WTC11 (cell line): ENCODE measurements around the gene RFTN2.

Experiments used
- CREM ChIP-seq: sonication (generic); formaldehyde crosslinking; IDR thresholded peaks from 2 replicates; pipeline ENCODE4 v1.8.1; 2022; ENCODE audit warnings: mild to moderate bottlenecking, missing genetic modification reagents, moderate library complexity
- JUN ChIP-seq: sonication (generic); formaldehyde crosslinking; IDR thresholded peaks from 2 replicates; pipeline ENCODE4 v1.8.0; 2023; ENCODE audit warnings: mild to moderate bottlenecking, missing genetic modification reagents
- NFYB ChIP-seq: sonication (generic); formaldehyde crosslinking; conservative IDR thresholded peaks from 2 replicates; pipeline ENCODE4 v1.8.0; 2022; ENCODE audit warnings: low read depth, missing genetic modification reagents
- NR3C1 ChIP-seq: sonication (generic); formaldehyde crosslinking; conservative IDR thresholded peaks from 2 replicates; pipeline ENCODE4 v1.8.1; 2023; ENCODE audit warnings: low read depth, mild to moderate bottlenecking, missing genetic modification reagents
- SMAD3 ChIP-seq: sonication (generic); formaldehyde crosslinking; IDR thresholded peaks from 2 replicates; pipeline ENCODE4 v1.8.0; 2022; ENCODE audit warnings: missing genetic modification reagents, mild to moderate bottlenecking, borderline replicate concordance
- SP1 ChIP-seq: sonication (generic); formaldehyde crosslinking; conservative IDR thresholded peaks from 2 replicates; pipeline ENCODE4 v1.8.1; 2022; ENCODE audit warnings: missing genetic modification reagents
- USF1 ChIP-seq: sonication (generic); formaldehyde crosslinking; IDR thresholded peaks from 2 replicates; pipeline ENCODE4 v1.8.0; 2022; ENCODE audit warnings: mild to moderate bottlenecking, missing genetic modification reagents
- TF ChIP-seq, protein P1 (sequence below): fragments of 200-600 bp; IDR thresholded peaks from 2 replicates; pipeline ENCODE4 v1.8.0; 2022; ENCODE audit warnings: antibody characterized with exemption
- TF ChIP-seq, protein P2 (sequence below): sonication (generic); formaldehyde crosslinking; IDR thresholded peaks from 2 replicates; pipeline ENCODE4 v1.8.0; 2022; ENCODE audit warnings: mild to moderate bottlenecking, missing genetic modification reagents
- TF ChIP-seq, protein P3 (sequence below): sonication (generic); formaldehyde crosslinking; conservative IDR thresholded peaks from 2 replicates; pipeline ENCODE4 v1.8.1; 2022; ENCODE audit warnings: mild to moderate bottlenecking, missing genetic modification reagents
- TF ChIP-seq, protein P4 (sequence below): sonication (generic); formaldehyde crosslinking; IDR thresholded peaks from 2 replicates; pipeline ENCODE4 v1.8.1; 2023; ENCODE audit warnings: mild to moderate bottlenecking, missing genetic modification reagents, moderate library complexity
- TF ChIP-seq, protein P5 (sequence below): sonication (generic); formaldehyde crosslinking; IDR thresholded peaks from 2 replicates; pipeline ENCODE4 v1.8.1; 2022; ENCODE audit warnings: low read depth, mild to moderate bottlenecking, moderate library complexity, missing genetic modification reagents, borderline replicate concordance
- TF ChIP-seq, protein P6 (sequence below): sonication (generic); formaldehyde crosslinking; IDR thresholded peaks from 2 replicates; pipeline ENCODE4 v1.8.1; 2022; ENCODE audit warnings: missing genetic modification reagents, borderline replicate concordance

DNA sequence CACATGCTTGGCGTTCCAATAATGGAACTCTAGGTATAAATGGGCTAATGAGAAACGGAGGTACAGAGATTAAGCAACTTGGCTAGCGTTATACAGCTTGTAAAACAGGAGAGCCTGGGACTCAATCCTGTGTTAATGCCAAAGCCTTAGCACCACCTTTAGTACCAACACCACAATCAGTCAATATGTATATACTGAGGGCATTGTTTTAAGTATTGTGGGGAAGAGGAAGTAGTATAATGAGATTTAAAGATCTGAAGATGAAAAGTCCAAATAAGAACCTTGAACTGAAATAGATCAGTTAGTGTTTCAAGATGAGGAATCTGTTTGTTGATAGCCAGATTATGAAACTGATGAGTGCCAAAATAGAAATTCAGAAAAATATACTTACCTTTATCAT lies 37.9 kb upstream of the RFTN2 start:
- TF ChIP-seq NFYB (CRISPR knock-in tag) (no peak), USF1 (no peak), SP1 (no peak), CREM (no peak), JUN (CRISPR knock-in tag) (no peak), SMAD3 (CRISPR knock-in tag) (no peak), NR3C1 (CRISPR knock-in tag) (no peak)
- TF ChIP-seq, protein P1, sequence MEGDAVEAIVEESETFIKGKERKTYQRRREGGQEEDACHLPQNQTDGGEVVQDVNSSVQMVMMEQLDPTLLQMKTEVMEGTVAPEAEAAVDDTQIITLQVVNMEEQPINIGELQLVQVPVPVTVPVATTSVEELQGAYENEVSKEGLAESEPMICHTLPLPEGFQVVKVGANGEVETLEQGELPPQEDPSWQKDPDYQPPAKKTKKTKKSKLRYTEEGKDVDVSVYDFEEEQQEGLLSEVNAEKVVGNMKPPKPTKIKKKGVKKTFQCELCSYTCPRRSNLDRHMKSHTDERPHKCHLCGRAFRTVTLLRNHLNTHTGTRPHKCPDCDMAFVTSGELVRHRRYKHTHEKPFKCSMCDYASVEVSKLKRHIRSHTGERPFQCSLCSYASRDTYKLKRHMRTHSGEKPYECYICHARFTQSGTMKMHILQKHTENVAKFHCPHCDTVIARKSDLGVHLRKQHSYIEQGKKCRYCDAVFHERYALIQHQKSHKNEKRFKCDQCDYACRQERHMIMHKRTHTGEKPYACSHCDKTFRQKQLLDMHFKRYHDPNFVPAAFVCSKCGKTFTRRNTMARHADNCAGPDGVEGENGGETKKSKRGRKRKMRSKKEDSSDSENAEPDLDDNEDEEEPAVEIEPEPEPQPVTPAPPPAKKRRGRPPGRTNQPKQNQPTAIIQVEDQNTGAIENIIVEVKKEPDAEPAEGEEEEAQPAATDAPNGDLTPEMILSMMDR, result no peak
- TF ChIP-seq, protein P2, sequence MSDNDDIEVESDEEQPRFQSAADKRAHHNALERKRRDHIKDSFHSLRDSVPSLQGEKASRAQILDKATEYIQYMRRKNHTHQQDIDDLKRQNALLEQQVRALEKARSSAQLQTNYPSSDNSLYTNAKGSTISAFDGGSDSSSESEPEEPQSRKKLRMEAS (CRISPR knock-in tag), result no peak
- TF ChIP-seq, protein P3, sequence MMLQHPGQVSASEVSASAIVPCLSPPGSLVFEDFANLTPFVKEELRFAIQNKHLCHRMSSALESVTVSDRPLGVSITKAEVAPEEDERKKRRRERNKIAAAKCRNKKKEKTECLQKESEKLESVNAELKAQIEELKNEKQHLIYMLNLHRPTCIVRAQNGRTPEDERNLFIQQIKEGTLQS (CRISPR knock-in tag), result no peak
- TF ChIP-seq, protein P4, sequence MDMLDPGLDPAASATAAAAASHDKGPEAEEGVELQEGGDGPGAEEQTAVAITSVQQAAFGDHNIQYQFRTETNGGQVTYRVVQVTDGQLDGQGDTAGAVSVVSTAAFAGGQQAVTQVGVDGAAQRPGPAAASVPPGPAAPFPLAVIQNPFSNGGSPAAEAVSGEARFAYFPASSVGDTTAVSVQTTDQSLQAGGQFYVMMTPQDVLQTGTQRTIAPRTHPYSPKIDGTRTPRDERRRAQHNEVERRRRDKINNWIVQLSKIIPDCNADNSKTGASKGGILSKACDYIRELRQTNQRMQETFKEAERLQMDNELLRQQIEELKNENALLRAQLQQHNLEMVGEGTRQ (CRISPR knock-in tag), result no peak
- TF ChIP-seq, protein P5, sequence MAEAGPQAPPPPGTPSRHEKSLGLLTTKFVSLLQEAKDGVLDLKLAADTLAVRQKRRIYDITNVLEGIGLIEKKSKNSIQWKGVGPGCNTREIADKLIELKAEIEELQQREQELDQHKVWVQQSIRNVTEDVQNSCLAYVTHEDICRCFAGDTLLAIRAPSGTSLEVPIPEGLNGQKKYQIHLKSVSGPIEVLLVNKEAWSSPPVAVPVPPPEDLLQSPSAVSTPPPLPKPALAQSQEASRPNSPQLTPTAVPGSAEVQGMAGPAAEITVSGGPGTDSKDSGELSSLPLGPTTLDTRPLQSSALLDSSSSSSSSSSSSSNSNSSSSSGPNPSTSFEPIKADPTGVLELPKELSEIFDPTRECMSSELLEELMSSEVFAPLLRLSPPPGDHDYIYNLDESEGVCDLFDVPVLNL (CRISPR knock-in tag), result no peak
- TF ChIP-seq, protein P6, sequence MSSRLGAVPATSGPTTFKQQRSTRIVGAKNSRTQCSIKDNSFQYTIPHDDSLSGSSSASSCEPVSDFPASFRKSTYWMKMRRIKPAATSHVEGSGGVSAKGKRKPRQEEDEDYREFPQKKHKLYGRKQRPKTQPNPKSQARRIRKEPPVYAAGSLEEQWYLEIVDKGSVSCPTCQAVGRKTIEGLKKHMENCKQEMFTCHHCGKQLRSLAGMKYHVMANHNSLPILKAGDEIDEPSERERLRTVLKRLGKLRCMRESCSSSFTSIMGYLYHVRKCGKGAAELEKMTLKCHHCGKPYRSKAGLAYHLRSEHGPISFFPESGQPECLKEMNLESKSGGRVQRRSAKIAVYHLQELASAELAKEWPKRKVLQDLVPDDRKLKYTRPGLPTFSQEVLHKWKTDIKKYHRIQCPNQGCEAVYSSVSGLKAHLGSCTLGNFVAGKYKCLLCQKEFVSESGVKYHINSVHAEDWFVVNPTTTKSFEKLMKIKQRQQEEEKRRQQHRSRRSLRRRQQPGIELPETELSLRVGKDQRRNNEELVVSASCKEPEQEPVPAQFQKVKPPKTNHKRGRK, result no peak
